NCI-H82 treated with DMSO at 0.1 percent for 48 hours (cell line): ENCODE measurements around the gene KRT73.

Experiments
- DNase-seq: peaks from one replicate; lab custom pipeline; 2025; ENCODE audit not compliant: unreplicated experiment; lab: John Stamatoyannopoulos, UW

Gene KRT73

DNA sequence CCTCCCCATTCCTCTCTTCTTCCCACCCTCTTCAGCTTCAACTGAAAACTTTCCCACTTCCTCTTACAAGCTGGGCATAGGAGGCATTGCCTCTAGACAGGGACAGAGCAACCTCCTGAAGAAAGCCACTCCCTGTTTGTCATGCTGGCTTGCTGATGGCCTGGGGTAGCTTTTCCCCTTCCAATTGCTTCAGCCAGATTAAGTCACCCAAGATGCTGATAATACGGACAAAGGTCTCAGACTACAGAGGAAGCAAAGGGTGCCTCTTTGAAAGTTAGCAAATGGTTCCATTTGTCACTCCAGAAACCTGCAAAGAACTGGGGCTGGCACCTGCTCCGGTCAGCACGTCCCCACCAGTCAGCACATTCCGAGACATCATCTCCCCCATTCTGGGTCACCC is 27.6 kb upstream of the KRT73 start:
- no peak for DNase-seq

DNA sequence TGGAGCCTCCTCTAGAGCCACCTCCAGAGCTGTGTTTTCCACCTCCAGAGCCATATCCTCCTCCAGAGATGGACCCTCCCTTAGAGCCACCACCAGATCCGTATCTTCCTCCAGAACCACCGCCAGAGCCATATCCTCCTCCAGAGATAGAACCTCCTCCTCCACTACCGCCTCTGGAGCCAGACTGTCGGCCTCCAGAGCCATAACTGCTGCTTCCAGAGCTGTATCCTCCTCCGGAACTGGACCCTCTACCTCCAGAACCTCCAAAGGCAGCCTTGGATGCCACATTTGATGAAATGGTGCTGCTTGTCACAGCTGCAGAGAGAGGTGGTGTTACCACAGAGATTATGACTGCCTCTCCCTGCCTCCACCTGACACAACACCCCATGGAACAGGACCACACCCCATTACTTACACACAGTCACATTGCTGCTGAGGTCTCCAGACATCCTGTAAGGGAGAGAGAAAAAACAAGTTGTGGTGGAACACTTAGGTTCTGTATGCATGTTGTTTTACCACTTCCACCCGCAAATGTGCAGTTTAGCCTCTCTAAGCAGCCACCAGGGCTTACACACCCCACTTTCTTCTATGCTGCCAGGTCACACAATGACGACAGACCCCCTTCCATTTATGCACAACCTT is 26.9 kb upstream of the KRT73 start:
- DNase-seq, result no peak

GRCh38 chr12:52644078-52644415 is 25.7 kb upstream of the KRT73 start:
- DNase-seq, result no peak

DNA sequence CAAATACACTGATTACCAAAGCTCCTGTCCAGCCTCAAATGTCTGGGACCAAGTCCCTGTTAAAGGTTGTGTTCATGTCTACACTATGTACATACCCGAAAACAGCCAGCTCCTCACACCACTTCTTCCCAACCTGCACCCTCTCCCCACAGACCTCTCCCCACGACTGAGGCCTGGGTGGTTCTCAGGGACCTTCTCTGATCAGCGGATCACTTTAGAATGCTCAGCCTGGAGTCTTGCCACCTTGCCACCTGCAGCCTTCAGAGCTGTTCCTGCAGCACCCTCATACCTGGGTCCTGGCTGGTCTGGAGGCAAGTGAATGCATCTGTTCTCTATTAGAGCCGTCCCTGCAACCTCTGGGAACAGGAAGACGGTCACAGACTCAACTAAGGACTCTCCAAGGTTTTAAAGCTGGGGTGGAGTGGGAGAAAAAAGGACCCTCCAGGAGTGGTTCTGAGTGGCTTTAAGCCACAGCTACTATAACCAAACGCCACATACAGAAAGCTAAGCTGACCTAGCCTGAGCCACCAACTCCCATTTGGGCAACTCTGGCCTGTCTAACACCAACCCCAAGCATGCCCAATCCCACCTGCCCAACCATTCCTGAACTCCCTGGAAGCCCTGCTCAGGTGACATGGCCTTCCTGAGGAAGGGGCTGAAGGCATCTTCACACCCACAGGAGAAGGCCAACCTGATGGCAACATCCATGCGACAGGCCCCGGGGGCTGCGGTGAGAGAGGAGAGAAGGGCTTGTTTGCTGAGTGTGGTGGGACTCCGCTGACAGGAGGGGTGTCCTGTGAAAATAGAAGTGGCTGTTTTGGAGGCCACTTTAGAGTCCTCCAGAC is 25.1 kb upstream of the KRT73 start:
- no peak for DNase-seq

GRCh38 chr12:52641468-52641867 is 23.1 kb upstream of the KRT73 start:
- no peak for DNase-seq

DNA sequence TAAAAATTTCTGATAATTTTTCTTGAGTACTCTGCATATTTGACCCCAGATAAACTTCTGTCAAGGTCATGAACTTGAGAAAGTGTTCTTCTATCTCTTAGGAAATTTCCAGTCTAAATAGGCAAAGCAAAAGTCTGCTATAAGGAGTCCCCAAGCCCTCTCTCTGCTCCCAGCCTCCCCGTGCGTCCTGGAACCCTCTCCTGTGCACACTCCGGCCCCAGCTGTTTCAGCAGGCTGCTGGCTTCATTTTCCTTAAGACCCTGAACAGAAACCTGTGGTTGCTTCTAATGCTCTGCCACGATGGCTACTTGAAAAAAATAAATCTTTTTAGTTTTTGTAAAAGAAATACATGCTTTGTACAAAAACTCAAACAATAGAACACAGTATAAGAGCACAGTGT is 18.9 kb upstream of the KRT73 start:
- no peak for DNase-seq

DNA sequence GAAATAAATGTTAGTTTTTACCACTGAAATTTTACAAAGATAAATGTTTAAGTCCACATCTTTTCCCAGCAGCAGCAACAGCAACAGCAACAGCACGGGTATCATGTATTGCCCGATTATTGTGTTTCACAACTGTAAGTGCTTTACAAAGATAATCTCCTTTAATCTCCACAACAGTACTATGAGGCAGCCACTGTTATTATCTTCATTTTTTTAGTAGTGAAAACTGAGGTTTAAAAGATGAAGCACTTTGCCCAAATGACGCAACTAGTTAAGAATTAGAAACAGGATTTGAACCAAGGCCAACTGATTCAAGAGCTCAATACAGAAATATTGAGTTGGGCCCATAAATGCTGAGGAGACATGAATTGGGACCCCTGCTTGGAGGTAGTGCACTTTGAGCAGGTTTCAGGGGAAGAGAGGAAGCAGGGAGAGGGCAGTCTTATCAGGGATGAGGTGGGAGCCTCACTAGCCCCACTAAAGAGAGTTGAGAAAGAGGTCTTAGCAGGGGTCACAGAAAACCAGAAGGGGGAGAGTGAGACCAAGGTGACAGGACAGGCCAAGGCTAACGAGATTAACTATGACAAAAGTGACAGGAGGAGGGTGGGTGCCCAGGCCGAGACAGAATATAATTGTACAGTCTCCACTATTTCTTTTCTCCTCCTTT is 18.4 kb upstream of the KRT73 start:
- no peak for DNase-seq

GRCh38 chr12:52636189-52636588 is 17.8 kb upstream of the KRT73 start:
- no peak for DNase-seq

- no peak for DNase-seq
These were observed 16.1 kb upstream of the KRT73 start for GRCh38 chr12:52634266-52635056.

- DNase-seq, result no peak
These were observed 15.0 kb upstream of the KRT73 start for GRCh38 chr12:52633383-52633782.

GRCh38 chr12:52632656-52633055 is 14.3 kb upstream of the KRT73 start:
- no peak for DNase-seq

DNA sequence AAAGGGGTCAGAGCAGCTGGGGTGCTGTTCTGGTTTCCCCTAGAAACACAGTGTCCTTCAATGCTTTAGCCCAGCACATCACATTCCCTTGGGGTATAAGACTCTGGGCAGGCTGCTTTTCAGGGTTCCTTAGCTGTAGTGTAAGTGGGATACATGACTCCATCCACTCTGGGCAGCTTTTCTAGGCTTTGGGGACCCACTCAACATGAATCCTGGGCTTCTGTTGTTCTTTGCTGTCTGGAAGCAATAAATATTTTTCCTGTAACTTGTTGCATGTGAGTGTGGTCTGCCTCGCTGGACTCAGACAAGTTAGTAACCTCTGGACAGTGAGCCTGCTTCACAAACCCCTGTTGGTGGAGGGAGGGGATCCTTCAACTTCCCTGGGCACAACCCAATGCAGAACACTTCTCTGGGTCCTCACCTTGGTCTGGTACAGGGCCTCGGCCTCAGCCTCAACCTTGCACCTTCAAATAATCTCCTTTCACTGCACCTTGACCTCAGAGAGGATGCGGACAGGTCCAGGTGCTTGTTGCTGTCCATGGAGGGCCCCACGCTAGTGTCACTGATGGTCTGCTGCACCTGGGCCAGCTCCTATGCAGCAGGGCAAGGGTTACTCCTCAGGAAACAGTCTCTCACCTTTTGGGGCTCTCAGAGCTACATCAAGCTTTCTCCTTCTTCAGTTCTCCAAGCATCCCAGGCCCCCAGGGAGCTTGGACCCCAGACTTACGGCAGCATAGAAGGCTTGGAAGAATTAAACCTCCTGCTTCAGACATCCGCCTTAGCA is 13.5 kb upstream of the KRT73 start:
- DNase-seq, result no peak

- DNase-seq, result no peak
These were observed 12.9 kb upstream of the KRT73 start for GRCh38 chr12:52631264-52631663.

DNA sequence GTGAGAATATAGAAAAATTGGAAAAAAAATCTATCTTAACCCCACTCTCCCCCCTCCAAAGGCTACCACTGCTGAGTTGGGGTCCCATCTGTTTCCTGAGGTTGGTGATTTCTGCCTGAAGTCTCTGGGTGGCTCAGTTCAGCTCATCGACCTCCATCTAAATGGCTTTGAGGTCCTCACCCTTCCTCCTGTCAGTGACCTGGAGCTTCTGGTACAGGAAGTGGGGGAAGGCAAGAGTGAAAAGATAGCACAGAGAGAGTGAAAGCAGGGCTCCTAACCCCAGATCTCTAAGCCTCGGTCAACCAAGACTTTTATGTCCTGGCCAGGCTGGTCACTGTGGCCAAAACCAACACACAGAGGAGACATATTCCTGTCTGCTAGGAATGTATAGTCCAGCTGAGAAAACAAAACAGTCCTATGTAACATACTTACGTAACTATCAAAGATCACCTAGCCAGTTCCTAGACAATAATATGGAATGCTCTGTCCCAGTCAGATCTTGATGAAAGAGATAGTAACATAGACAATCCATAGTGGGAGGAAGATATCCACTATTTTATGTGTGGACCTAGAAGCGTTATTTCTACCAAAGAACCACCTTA is 12.3 kb upstream of the KRT73 start:
- no peak for DNase-seq

DNA sequence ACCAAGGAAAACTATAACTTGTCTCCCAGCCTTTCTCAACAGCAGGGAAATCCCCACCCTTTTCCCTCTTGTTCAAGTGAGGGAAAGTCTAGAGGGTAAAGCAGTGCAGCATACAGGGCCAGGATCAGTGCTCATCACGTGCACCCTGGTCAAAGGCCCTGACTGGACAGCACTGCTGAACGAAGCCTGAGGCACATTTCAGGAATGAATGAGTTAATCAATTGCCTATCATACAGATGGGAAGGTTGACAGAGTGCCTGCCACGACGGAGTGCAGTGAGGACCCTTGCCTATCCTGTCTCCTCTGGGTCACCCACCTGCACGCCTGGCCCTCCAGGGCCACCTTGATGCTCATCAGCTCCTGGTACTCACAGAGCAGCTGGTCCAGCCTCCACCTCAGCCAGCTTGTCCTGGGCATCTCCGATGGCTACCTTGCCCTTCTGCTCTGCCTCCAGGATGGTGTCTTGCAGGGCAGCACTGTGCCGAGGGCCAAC is 11.7 kb upstream of the KRT73 start:
- DNase-seq, result no peak

GRCh38 chr12:52629281-52630007 is 11.1 kb upstream of the KRT73 start:
- DNase-seq, result no peak

GRCh38 chr12:52628841-52629240 is 10.5 kb upstream of the KRT73 start:
- DNase-seq, result no peak

- DNase-seq, result no peak
These were observed 9.8 kb upstream of the KRT73 start for GRCh38 chr12:52628111-52628507.

DNA sequence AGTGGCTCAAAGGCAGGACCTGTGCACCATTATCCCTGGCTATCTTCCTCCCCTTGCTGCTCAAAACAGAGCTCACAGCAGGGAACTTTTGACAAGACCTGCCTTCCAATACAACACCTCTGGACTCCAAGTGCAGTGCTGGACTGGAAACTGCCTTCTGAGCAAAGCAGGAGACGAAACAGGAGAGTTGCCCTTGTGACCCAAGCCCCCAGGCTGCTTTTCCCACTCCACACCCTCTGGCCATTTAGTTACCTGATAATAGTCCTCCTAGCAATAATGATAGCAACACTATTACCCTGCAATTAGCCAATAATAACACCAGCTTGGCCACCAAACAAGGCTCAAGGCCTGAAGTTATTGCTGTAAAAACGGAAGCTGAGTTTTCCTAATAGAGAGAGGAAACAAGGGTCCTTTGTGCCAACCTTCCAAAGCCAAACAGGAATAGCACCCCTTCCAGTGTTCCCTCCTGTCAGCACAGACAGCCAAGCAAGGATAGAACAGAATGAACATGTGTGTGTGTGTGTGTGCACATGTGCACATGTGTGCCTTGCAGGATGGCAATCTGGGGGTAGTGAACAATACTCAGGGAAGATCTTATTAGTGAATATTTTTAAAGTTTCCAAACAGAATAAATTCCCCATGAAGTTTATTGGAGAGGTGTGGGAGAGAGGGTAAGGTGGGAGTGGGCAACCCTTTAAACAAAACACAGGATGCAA is 9.2 kb upstream of the KRT73 start:
- no peak for DNase-seq
